ENCODE measurements around the gene CEP290. TPM values are rescaled to one million over a fixed set of nuclear protein-coding genes. Genes with fewer than 3 reads are reported as not detected.

Gene CEP290
- 9.2 TPM for total RNA-seq
- polyA plus RNA-seq: 13.8 TPM
- long read RNA-seq, donor 1: 0 reads
- long read RNA-seq, donor 2: 0 reads
- long read RNA-seq, donor 3, partial matches to known transcripts: 24 of 24 reads
- long read RNA-seq, donor 3, other reads (novel, unspliced or antisense): 0 of 24 reads
- long read RNA-seq, donor 4: 0 reads
- long read RNA-seq, donor 5, partial matches to known transcripts: 20 of 20 reads
- long read RNA-seq, donor 5, other reads (novel, unspliced or antisense): 0 of 20 reads
- long read RNA-seq, donor 6, partial matches to known transcripts: 5 of 5 reads
- long read RNA-seq, donor 6, other reads (novel, unspliced or antisense): 0 of 5 reads
- long read RNA-seq, donor 7, partial matches to known transcripts: 21 of 26 reads
- long read RNA-seq, donor 7, other reads (novel, unspliced or antisense): 5 of 26 reads
- long read RNA-seq, donor 8: 0 reads
- long read RNA-seq, donor 9, partial matches to known transcripts: 12 of 12 reads
- long read RNA-seq, donor 9, other reads (novel, unspliced or antisense): 0 of 12 reads
- long read RNA-seq, donor 10: 0 reads

DNA sequence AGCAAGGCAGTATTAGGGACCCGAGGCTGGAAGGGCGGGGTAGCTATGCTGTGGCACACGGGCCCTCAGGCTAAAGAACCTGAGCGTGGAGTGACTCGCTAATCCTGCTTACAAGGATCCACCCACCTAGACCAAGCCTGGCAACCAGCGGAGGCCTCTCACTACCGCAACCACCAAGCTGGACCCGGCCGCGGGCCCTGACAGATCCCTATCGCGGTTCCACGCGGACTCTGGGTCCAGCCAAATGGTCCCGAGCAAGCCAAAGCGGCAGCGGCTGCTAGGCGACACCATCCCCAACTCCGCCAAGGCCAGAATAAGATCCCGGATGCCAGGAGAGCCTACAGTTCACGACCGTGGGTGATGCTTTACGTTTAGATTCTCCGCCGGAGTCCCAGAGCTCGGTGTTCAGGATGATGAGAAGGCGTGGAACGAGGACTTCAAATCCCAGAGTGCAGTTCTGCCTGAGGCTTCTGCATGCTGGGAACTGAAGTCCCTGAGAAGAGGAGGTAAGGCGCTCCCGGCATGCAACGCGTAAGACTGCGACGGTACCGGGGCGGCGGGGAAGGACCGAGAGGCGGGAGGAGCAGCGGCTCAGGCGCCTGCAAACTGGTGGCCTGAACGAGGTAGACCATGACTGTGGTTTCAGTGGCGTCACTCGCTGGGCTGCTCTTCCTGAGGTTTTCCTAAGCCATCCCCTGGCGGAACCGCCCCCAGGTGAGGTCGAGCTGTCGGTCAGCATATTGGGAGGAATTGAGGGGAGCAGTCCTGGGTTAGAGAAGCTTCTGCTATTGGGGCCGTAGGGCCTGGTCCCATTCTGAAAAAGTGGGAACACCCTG is at the start of gene CEP290, which contains the start of gene TMTC3:
CEP290 (minus strand) TSS at position 315 of the 836 bp plus-strand sequence. CDS start 781 bp downstream, outside the sequence.
TMTC3 (plus strand) TSS at position 534 of the 836 bp plus-strand sequence. CDS start 6,009 bp downstream, outside the sequence.
- Histone ChIP-seq H3K4me1 (ENCODE audit: control insufficient read depth in 2 of 2, insufficient read depth in 2 of 2, low read length in 2 of 2) (peaks cover 0 to 7% of the 10 kb centered on the region in 2 donors), H3K4me3 (ENCODE audit: low read length in 2 of 2) (peak within 1 kb of the TSS; percentile 52 to 75), H3K9me3 (ENCODE audit: control insufficient read depth in 2 of 2, insufficient read depth in 1 of 2, low read length in 1 of 2) (no peaks in the 10 kb centered on the region), H3K27ac (ENCODE audit: low read depth in 1 of 2, low read length in 1 of 2) (peak within 1 kb of the TSS; percentile 72 to 82), H3K36me3 (ENCODE audit: control insufficient read depth in 2 of 2, insufficient read depth in 2 of 2, low read length in 1 of 2) (peaks cover 0 to 3% of the 10 kb centered on the region in 2 donors), H3K27me3 (ENCODE audit: control insufficient read depth in 2 of 2, insufficient read depth in 1 of 2, low read length in 1 of 2) (no peaks in the 10 kb centered on the region)
- peak; percentile 90 to 99 (median 98) for DNase-seq (ENCODE audit: low read depth in 6 of 9, low spot score in 9 of 9)
- WGBS: under 1% methylated on average over 49 of the region's 49 CpGs

DNA sequence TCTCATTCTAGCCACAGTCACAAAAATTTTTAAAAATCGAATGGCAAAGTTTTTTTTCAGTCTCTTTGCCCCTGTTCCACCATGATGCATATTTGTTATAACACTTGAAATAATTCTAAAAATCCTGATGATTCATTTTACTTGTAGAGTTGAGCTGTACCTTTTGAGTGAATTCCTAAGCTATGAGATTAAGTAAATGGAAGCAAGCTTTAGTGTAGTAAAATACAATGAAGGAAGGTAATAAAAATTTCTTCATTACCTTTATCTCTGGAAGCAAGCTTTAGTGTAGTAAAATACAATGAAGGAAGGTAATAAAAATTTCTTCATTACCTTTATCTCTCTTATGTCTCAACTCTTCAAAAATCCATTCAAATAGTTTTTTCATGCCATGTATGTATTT is 46.3 kb upstream of the CEP290 start:
- Histone ChIP-seq H3K4me3 (ENCODE audit: low read length in 2 of 2) (no peak overlapping the region), H3K27ac (ENCODE audit: low read depth in 1 of 2, low read length in 1 of 2) (no peak overlapping the region), H3K4me1 (ENCODE audit: control insufficient read depth in 2 of 2, insufficient read depth in 2 of 2, low read length in 2 of 2) (no peaks in the 10 kb centered on the region), H3K27me3 (ENCODE audit: control insufficient read depth in 2 of 2, insufficient read depth in 1 of 2, low read length in 1 of 2) (no peaks in the 10 kb centered on the region), H3K36me3 (ENCODE audit: control insufficient read depth in 2 of 2, insufficient read depth in 2 of 2, low read length in 1 of 2) (peaks cover 3 to 9% of the 10 kb centered on the region in 2 donors), H3K9me3 (ENCODE audit: control insufficient read depth in 2 of 2, insufficient read depth in 1 of 2, low read length in 1 of 2) (no peaks in the 10 kb centered on the region)
- WGBS: 98% methylated on average over 1 of the region's 1 CpG
- DNase-seq (ENCODE audit: low read depth in 6 of 9, low spot score in 9 of 9): no peak

- H3K9me3 ChIP-seq (ENCODE audit: control insufficient read depth in 2 of 2, insufficient read depth in 1 of 2, low read length in 1 of 2): no peaks in the 10 kb centered on the region
- no peak overlapping the region for H3K27ac ChIP-seq (ENCODE audit: low read depth in 1 of 2, low read length in 1 of 2)
- WGBS: 97% methylated on average over 2 of the region's 2 CpGs
- peaks cover 3 to 9% of the 10 kb centered on the region in 2 donors for H3K36me3 ChIP-seq (ENCODE audit: control insufficient read depth in 2 of 2, insufficient read depth in 2 of 2, low read length in 1 of 2)
- no peaks in the 10 kb centered on the region for H3K27me3 ChIP-seq (ENCODE audit: control insufficient read depth in 2 of 2, insufficient read depth in 1 of 2, low read length in 1 of 2)
- no peak for DNase-seq (ENCODE audit: low read depth in 6 of 9, low spot score in 9 of 9)
- H3K4me1 ChIP-seq (ENCODE audit: control insufficient read depth in 2 of 2, insufficient read depth in 2 of 2, low read length in 2 of 2): no peaks in the 10 kb centered on the region
- H3K4me3 ChIP-seq (ENCODE audit: low read length in 2 of 2): no peak overlapping the region
Observed at GRCh38 chr12:88187571-88187970, 45.7 kb upstream of the CEP290 start.

- DNase-seq (ENCODE audit: low read depth in 6 of 9, low spot score in 9 of 9): no peak
- no peaks in the 10 kb centered on the region for H3K4me1 ChIP-seq (ENCODE audit: control insufficient read depth in 2 of 2, insufficient read depth in 2 of 2, low read length in 2 of 2)
- no peak overlapping the region for H3K4me3 ChIP-seq (ENCODE audit: low read length in 2 of 2)
- H3K9me3 ChIP-seq (ENCODE audit: control insufficient read depth in 2 of 2, insufficient read depth in 1 of 2, low read length in 1 of 2): no peaks in the 10 kb centered on the region
- peaks cover 5 to 9% of the 10 kb centered on the region in 2 donors for H3K36me3 ChIP-seq (ENCODE audit: control insufficient read depth in 2 of 2, insufficient read depth in 2 of 2, low read length in 1 of 2)
- H3K27me3 ChIP-seq (ENCODE audit: control insufficient read depth in 2 of 2, insufficient read depth in 1 of 2, low read length in 1 of 2): no peaks in the 10 kb centered on the region
- H3K27ac ChIP-seq (ENCODE audit: low read depth in 1 of 2, low read length in 1 of 2): no peak overlapping the region
Observed at GRCh38 chr12:88185988-88186387, 44.1 kb upstream of the CEP290 start.

DNA sequence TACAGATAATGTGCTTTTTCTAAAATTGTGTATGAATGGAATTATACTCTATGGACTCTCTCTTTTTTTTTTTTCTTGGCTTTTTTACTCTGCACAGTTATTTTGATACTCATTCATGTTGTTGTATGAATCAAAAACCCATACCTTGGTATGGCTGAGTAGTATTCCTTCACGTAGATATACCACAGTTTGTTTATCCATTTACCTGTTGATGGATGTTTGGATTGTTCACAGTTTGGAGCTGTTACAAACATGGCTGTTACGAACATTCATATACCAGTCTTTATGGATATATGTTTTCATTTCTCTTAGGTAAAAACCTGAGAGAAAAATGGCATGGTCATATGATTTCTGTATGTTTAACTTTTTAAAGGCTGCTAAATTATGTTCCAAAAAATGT is 43.4 kb upstream of the CEP290 start:
- no peak overlapping the region for H3K27ac ChIP-seq (ENCODE audit: low read depth in 1 of 2, low read length in 1 of 2)
- H3K36me3 ChIP-seq (ENCODE audit: control insufficient read depth in 2 of 2, insufficient read depth in 2 of 2, low read length in 1 of 2): peaks cover 8 to 12% of the 10 kb centered on the region in 2 donors
- H3K4me3 ChIP-seq (ENCODE audit: low read length in 2 of 2): no peak overlapping the region
- DNase-seq (ENCODE audit: low read depth in 6 of 9, low spot score in 9 of 9): no peak
- H3K27me3 ChIP-seq (ENCODE audit: control insufficient read depth in 2 of 2, insufficient read depth in 1 of 2, low read length in 1 of 2): no peaks in the 10 kb centered on the region
- H3K4me1 ChIP-seq (ENCODE audit: control insufficient read depth in 2 of 2, insufficient read depth in 2 of 2, low read length in 2 of 2): no peaks in the 10 kb centered on the region
- WGBS: 98% methylated on average over 2 of the region's 2 CpGs
- no peaks in the 10 kb centered on the region for H3K9me3 ChIP-seq (ENCODE audit: control insufficient read depth in 2 of 2, insufficient read depth in 1 of 2, low read length in 1 of 2)

GRCh38 chr12:88184196-88184595 is 42.3 kb upstream of the CEP290 start:
- DNase-seq (ENCODE audit: low read depth in 6 of 9, low spot score in 9 of 9): no peak
- Histone ChIP-seq H3K9me3 (ENCODE audit: control insufficient read depth in 2 of 2, insufficient read depth in 1 of 2, low read length in 1 of 2) (no peaks in the 10 kb centered on the region), H3K27me3 (ENCODE audit: control insufficient read depth in 2 of 2, insufficient read depth in 1 of 2, low read length in 1 of 2) (no peaks in the 10 kb centered on the region), H3K4me1 (ENCODE audit: control insufficient read depth in 2 of 2, insufficient read depth in 2 of 2, low read length in 2 of 2) (no peaks in the 10 kb centered on the region), H3K4me3 (ENCODE audit: low read length in 2 of 2) (no peak overlapping the region), H3K27ac (ENCODE audit: low read depth in 1 of 2, low read length in 1 of 2) (no peak overlapping the region), H3K36me3 (ENCODE audit: control insufficient read depth in 2 of 2, insufficient read depth in 2 of 2, low read length in 1 of 2) (peaks cover 11 to 15% of the 10 kb centered on the region in 2 donors)
- 99% methylated on average over 3 of the region's 3 CpGs for WGBS

GRCh38 chr12:88182416-88182815 is 40.5 kb upstream of the CEP290 start:
- 99% methylated on average over 3 of the region's 3 CpGs for WGBS
- Histone ChIP-seq H3K27ac (ENCODE audit: low read depth in 1 of 2, low read length in 1 of 2) (no peak overlapping the region), H3K9me3 (ENCODE audit: control insufficient read depth in 2 of 2, insufficient read depth in 1 of 2, low read length in 1 of 2) (no peaks in the 10 kb centered on the region), H3K4me1 (ENCODE audit: control insufficient read depth in 2 of 2, insufficient read depth in 2 of 2, low read length in 2 of 2) (no peaks in the 10 kb centered on the region), H3K4me3 (ENCODE audit: low read length in 2 of 2) (no peak overlapping the region), H3K27me3 (ENCODE audit: control insufficient read depth in 2 of 2, insufficient read depth in 1 of 2, low read length in 1 of 2) (no peaks in the 10 kb centered on the region), H3K36me3 (ENCODE audit: control insufficient read depth in 2 of 2, insufficient read depth in 2 of 2, low read length in 1 of 2) (peaks cover 15 to 16% of the 10 kb centered on the region in 2 donors)
- DNase-seq (ENCODE audit: low read depth in 6 of 9, low spot score in 9 of 9): no peak

GRCh38 chr12:88181881-88182280 is 40.0 kb upstream of the CEP290 start:
- 96% methylated on average over 3 of the region's 3 CpGs for WGBS
- H3K4me1 ChIP-seq (ENCODE audit: control insufficient read depth in 2 of 2, insufficient read depth in 2 of 2, low read length in 2 of 2): no peaks in the 10 kb centered on the region
- no peaks in the 10 kb centered on the region for H3K27me3 ChIP-seq (ENCODE audit: control insufficient read depth in 2 of 2, insufficient read depth in 1 of 2, low read length in 1 of 2)
- DNase-seq (ENCODE audit: low read depth in 6 of 9, low spot score in 9 of 9): no peak
- no peaks in the 10 kb centered on the region for H3K9me3 ChIP-seq (ENCODE audit: control insufficient read depth in 2 of 2, insufficient read depth in 1 of 2, low read length in 1 of 2)
- no peak overlapping the region for H3K27ac ChIP-seq (ENCODE audit: low read depth in 1 of 2, low read length in 1 of 2)
- H3K4me3 ChIP-seq (ENCODE audit: low read length in 2 of 2): no peak overlapping the region
- H3K36me3 ChIP-seq (ENCODE audit: control insufficient read depth in 2 of 2, insufficient read depth in 2 of 2, low read length in 1 of 2): peaks cover 18% of the 10 kb centered on the region in 2 donors
